T-helper 22 cell (primary cell): ENCODE results near the gene HES2.
"Not testable (repeated sequence)": the region's sequence is repeated elsewhere in the genome, so short reads cannot be mapped to it uniquely, and the experiment has no call there.

Experiments
- DNase-seq: peaks from one replicate; pipeline ENCODE4 v3.0.0-alpha.2; 2020; ENCODE audit warnings: low read depth

HES2 gene

GRCh38 chr1:6454856-6455751, 35.4 kb upstream of the HES2 start:
- no peak for DNase-seq

- DNase-seq = not testable (repeated sequence)
Observed at GRCh38 chr1:6453895-6454855, 34.5 kb upstream of the HES2 start.

GRCh38 chr1:6450943-6451373, 31.2 kb upstream of the HES2 start:
- DNase-seq = no peak

GRCh38 chr1:6450486-6450885, 30.8 kb upstream of the HES2 start:
- not testable (repeated sequence) for DNase-seq

GRCh38 chr1:6450005-6450450, 30.3 kb upstream of the HES2 start:
- no peak for DNase-seq

GRCh38 chr1:6448749-6449631, 29.3 kb upstream of the HES2 start:
- peak; percentile 36 for DNase-seq

- peak; percentile 50 for DNase-seq
Observed at GRCh38 chr1:6447818-6448748, 28.4 kb upstream of the HES2 start.

- no peak for DNase-seq
Observed at GRCh38 chr1:6447016-6447817, 27.5 kb upstream of the HES2 start.

- no peak for DNase-seq
Observed at GRCh38 chr1:6446665-6447015, 26.9 kb upstream of the HES2 start.

- not testable (repeated sequence) for DNase-seq
Observed at GRCh38 chr1:6445929-6446328, 26.2 kb upstream of the HES2 start.

GRCh38 chr1:6445062-6445763, 25.5 kb upstream of the HES2 start:
- no peak for DNase-seq

GRCh38 chr1:6444377-6444776, 24.7 kb upstream of the HES2 start:
- DNase-seq = no peak

GRCh38 chr1:6443339-6444115, 23.8 kb upstream of the HES2 start:
- DNase-seq = no peak

- DNase-seq = no peak
Observed at GRCh38 chr1:6441586-6441985, 21.9 kb upstream of the HES2 start.

- peak; percentile 69 for DNase-seq
Observed at GRCh38 chr1:6440198-6441126, 20.7 kb upstream of the HES2 start.

GRCh38 chr1:6438047-6438525, 18.4 kb upstream of the HES2 start:
- DNase-seq = peak; percentile 49
